HG03060 (cell line): ENCODE measurements around the gene TMEM236.

Source experiments
- ATAC-seq: cut with Tn5 transposase; IDR thresholded peaks from one replicate; pipeline ENCODE4 v1.9.1; 2021; ENCODE audit warnings: low read depth, moderate number of reproducible peaks; ENCODE audit not compliant: unreplicated experiment

The TMEM236 gene

GRCh38 chr10:17783751-17784150, 31.8 kb downstream of the TMEM236 start:
- ATAC-seq = no peak

- ATAC-seq = no peak
Measured at GRCh38 chr10:17784688-17785087, 32.7 kb downstream of the TMEM236 start.

- ATAC-seq = no peak
Measured at GRCh38 chr10:17785276-17785930, 33.4 kb downstream of the TMEM236 start.

- no peak for ATAC-seq
Measured at GRCh38 chr10:17787087-17787961, 35.3 kb downstream of the TMEM236 start.

GRCh38 chr10:17788646-17789045, 36.6 kb downstream of the TMEM236 start:
- no peak for ATAC-seq

GRCh38 chr10:17789396-17789795, 37.4 kb downstream of the TMEM236 start:
- ATAC-seq = no peak

- no peak for ATAC-seq
Measured at GRCh38 chr10:17790651-17791050, 38.6 kb downstream of the TMEM236 start.

GRCh38 chr10:17792991-17793390, 41.0 kb downstream of the TMEM236 start:
- no peak for ATAC-seq

GRCh38 chr10:17793823-17794644, 42.0 kb downstream of the TMEM236 start:
- no peak for ATAC-seq

GRCh38 chr10:17795083-17795482, 43.1 kb downstream of the TMEM236 start:
- ATAC-seq = no peak

- ATAC-seq = no peak
Measured at GRCh38 chr10:17795813-17796594, 44.0 kb downstream of the TMEM236 start.

GRCh38 chr10:17801507-17801906, 49.5 kb downstream of the TMEM236 start:
- no peak for ATAC-seq

- ATAC-seq = no peak
Measured at GRCh38 chr10:17802350-17802749, 50.3 kb downstream of the TMEM236 start.

- ATAC-seq = no peak
Measured at GRCh38 chr10:17802976-17803375, 51.0 kb downstream of the TMEM236 start.

- no peak for ATAC-seq
Measured at GRCh38 chr10:17805330-17805729, 53.3 kb downstream of the TMEM236 start.

- no peak for ATAC-seq
Measured at GRCh38 chr10:17805921-17806577, 54.0 kb downstream of the TMEM236 start.

- ATAC-seq = no peak
Measured at GRCh38 chr10:17808971-17809841, 57.2 kb downstream of the TMEM236 start, which contains the start of gene MRC1. TSS of gene MRC1 (plus strand) at chr10:17809348. CDS start at chr10:17809466, 118 bp downstream.

GRCh38 chr10:17811146-17811865, 59.3 kb downstream of the TMEM236 start:
- ATAC-seq = no peak
